HG03025 (cell line): ENCODE measurements around the gene COQ8B.
"Not testable (repeated sequence)": the region's sequence is repeated elsewhere in the genome, so short reads cannot be mapped to it uniquely, and the experiment has no call there.

Source experiments
- ATAC-seq: cut with Tn5 transposase; IDR thresholded peaks from one replicate; pipeline ENCODE4 v1.9.1; 2021; ENCODE audit warnings: mild to moderate bottlenecking, moderate library complexity; ENCODE audit not compliant: unreplicated experiment, low FRiP score

The COQ8B gene

DNA sequence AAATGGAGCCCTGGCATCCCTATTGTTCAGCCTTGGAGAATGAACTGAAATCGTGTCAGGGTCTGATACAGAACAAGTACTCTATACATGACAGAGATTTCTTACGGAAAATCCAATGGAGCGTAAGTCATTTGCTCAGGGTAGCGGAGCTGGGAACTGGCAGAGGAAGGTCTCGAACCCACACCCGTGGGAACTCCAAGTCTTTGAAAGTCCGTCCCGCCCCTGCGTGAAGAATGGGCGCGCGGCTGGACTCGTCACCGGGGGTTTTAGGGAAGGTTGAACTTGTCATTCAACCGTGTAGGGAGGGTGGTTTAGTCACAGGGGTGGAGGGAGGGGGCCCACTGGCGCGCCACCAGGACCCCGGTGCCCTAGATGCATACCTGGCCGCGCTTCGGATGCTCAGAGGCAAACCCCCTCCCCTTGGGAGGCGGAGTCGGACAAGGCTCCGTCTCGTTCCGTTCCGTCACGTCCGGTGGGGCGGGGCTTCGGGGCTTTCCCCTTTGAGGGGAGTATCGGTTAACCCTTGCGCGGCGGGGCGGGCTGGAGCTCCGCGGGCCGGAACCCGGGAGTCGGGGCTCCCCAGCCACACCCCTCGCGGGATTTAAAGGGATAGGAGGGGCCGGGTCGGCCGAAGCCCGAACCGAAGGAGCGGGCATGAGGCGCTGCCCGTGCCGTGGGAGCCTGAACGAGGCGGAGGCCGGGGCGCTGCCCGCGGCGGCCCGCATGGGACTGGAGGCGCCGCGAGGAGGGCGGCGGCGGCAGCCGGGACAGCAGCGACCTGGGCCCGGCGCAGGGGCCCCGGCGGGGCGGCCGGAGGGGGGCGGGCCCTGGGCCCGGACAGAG lies at the start of gene COQ8B, which contains the start of gene ITPKC:
Gene COQ8B (minus strand): TSS at position 405 of the 843 bp plus-strand sequence. CDS start 2,254 bp downstream, outside the sequence.
Gene ITPKC (plus strand): TSS at position 631 of the 843 bp plus-strand sequence. CDS start 24 bp downstream, at position 655.
- peak; percentile 65 for ATAC-seq

DNA sequence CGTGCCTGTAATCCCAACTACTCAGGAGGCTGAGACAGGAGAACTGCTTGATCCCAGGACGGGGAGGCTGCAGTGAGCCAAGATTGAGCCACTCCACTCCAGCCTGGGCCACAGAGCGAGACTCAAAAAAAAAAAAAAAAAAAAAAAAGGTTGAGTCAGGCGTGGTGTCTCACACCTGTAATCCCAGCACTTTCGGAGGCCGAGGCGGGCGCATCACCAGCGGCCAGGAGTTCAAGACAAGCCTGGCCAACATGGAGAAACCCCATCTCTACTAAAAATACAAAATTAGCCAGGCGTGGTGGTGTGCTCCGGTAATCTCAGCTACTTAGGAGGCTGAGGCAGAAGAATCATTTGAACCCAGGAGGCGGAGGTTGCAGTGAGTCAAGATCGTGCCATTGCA lies 49.7 kb upstream of the COQ8B start:
- ATAC-seq, result not testable (repeated sequence)

DNA sequence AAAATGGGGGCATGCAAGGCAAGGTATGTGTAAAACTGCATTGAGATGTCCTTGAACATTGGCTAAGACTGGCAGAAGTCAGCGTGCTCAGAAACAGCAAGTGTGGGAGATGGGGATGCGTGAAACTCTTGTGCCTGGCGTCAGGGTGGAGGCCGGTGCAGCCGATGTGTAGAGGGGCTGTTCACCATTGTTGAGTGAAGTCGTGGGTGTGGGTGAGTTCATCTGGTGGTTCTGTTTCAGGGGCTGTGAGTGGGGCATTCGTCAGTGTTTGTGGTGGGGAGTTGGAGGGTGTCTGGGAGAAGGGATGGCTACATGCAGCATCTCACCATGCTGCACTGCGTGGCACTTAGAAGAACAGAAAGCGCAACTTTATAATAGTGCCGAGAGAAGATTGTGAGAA lies 47.3 kb upstream of the COQ8B start:
- ATAC-seq, result no peak

DNA sequence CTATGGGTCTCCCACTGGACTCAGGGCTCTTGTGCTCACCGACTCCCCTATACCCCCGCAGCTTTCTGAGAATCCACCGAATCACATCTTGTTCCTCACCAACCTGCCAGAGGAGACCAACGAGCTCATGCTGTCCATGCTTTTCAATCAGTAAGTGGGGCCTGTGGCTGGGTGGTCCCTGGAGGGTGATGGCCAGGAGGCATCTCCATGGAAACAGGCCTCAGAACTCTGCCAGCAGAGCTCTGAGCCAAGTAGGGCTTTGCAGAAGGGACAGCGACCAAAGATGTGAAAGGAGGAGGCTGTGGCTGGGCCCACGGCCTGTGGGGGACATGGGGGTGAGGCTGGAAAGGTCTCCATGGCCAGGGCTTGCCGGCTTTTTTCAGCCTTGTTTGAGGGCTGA lies 46.8 kb upstream of the COQ8B start:
- no peak for ATAC-seq

DNA sequence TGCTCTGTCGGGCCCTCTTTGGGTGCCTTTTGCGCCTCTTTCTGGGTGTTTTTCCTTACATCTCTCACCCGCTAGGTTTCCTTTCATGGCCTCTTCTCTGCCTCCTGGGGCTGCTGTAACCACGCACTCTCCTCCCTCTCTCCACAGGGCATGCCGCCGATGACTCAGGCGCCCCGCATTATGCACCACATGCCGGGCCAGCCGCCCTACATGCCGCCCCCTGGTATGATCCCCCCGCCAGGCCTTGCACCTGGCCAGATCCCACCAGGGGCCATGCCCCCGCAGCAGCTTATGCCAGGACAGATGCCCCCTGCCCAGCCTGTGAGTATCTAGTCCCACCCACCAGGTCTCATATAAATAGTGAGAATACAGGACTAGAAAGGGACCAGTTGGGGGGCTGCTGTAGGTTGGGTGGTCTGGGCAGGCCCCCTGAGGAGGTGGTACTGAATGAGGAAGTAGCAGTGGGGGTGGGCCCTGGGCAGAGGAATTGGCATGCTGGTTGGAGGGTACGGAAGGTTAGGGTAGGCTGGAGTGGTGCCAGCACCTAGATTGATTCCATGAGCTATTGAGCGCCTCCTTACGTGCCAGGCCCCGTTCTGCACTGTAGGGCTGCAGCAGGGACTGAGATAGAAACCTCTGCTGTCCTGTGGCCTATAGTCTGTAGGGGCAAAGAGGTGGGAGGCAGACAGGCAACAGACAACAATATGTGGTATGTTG lies 46.2 kb upstream of the COQ8B start:
- no peak for ATAC-seq

DNA sequence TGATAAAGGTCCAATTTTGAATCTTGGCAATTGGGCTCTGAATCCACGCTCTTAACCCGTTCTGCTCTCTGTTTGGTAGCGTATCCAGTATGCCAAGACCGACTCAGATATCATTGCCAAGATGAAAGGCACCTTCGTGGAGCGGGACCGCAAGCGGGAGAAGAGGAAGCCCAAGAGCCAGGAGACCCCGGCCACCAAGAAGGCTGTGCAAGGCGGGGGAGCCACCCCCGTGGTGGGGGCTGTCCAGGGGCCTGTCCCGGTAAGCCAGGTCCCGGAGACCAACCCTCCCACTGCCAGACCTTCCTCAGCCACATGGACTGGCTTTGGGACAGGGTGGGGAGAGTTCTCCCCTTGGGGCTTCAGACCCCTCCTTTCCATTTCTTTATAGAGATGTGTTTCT lies 42.7 kb upstream of the COQ8B start:
- no peak for ATAC-seq

DNA sequence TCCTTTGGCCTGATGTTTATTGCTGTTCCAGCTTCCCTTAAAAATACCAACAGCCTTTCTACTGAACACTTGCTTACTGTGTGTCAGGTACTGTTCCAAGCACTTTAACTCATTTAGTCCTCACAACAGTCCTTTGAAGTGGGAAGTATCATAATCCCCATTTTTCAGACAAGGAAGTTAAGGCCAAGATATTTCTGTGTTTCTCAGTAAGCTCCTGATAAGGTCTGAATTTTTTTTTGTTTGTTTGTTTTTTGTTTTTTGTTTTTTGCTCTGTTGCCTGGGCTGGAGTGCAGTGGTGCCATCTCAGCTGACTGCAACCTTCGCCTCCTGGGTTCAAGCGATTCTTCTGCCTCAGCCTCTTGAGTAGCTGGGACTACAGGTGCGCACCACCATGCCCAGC lies 41.8 kb upstream of the COQ8B start:
- no peak for ATAC-seq

DNA sequence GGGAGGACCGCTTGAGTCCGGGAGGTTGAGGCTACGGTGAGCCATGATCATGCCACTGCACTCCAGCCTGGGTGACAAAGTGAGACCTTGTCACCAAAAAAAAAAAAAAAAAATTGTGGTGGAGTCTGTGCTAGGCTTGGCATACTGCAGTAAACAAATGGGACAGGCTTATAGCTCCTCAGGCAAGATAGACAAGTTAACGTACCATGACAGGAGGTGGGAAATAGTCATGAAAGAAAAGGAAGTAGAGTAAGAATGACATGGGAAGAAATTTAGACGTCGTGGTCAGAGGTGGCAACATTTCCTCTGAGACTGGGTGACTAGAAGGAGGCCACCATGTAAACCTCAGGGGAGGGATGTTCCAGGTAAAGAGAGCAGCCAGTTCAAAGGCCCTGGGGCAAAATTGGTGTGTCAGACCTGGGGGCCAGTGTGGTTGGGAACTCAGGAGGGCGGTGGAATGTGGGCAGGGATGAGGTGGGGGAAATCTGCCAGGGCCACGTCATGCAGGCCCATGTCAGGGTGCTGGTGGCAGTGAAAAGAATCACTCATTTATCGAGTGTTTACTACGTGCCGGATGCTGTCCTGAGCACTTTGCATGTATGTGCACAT lies 39.9 kb upstream of the COQ8B start:
- no peak for ATAC-seq

DNA sequence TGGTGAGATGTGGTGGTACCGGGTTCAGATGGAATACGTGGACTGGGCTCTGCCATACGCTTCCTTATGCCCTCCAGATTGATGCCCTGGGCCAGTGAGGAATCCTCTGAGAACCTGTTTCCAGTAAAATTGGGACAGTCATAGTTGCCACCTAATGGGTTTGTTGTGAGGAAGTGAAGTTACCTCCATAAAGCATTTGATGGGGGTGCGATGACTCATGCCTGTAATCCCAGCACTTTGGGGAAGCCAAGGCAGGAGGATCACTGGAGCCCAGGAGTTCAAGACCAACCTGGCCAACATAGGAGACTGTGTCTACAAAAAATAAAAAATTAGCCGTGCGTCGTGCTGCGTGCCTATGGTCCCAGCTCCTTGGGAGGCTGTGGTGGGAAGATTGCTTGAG lies 39.1 kb upstream of the COQ8B start:
- no peak for ATAC-seq

DNA sequence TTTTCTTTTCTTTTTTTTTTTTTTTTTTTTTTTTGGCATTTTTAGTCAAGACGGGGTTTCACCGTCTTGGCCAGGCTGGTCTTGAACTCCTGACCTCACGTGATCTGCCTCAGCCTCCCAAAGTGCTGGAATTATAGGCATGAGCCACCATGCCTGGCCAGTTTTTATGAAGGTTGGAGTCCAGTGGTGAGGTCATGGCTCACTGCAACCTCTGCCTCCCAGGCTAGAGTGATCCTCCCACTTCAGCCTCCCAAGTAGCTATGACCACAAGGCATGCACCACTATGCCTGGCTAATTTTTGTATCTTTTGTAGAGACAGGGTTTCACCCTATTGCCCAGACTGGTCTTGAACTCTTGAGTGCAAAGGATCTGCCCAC lies 38.5 kb upstream of the COQ8B start:
- ATAC-seq, result no peak

DNA sequence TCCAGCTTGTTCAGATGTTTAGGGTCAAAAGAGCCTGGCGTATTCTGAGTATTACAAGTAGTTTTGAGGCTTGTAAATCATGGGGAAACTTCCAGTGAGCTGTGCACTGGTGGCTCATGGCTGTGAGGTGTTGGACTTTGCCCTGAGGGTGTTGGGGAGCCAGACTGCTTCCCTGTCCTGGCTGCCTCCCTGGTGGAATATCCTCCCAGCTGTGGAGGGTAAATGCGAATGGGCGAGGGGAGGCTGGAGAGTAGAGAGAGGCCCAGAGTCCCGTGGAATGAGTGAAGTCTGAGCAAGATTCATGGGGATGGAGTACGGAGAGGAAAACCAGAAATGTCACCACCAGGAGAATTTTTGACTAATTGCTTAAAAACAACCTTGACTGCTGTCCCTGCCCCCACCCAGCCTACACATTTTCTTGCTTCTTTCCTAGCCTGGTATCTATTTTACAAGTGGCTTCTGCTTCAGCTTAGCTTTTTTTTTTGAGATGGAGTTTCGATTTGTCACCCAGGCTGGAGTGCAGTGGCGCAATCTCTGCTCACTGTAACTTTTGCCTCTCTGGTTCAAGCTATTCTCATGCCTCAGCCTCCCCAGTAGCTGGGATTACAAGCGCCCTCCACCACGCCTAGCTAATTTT lies 38.0 kb upstream of the COQ8B start:
- ATAC-seq, result no peak

DNA sequence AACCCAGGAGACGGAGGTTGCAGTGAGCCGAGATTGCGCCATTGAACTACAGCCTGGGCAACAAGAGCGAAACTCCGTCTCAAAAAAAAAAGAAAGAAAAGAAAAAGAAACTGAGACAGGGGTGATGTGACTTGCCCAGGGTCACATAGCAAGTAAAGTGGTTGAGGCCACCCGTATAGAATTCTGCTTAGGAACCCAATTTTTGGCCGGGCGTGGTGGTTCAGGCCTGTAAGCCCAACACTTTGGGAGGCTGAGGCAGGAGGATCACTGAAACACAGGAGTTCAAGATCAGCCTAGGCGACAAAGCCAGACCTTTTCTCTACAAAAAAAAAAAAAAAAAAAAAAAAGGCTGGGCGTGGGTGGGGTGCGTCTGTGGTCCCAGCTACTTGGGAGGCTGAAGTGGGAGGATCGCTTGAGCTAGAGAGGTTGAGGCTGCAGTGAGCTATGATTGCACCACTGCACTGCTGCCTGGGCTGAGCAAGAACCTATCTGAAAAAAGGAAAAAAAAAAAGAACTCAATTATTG lies 35.6 kb upstream of the COQ8B start:
- no peak for ATAC-seq

DNA sequence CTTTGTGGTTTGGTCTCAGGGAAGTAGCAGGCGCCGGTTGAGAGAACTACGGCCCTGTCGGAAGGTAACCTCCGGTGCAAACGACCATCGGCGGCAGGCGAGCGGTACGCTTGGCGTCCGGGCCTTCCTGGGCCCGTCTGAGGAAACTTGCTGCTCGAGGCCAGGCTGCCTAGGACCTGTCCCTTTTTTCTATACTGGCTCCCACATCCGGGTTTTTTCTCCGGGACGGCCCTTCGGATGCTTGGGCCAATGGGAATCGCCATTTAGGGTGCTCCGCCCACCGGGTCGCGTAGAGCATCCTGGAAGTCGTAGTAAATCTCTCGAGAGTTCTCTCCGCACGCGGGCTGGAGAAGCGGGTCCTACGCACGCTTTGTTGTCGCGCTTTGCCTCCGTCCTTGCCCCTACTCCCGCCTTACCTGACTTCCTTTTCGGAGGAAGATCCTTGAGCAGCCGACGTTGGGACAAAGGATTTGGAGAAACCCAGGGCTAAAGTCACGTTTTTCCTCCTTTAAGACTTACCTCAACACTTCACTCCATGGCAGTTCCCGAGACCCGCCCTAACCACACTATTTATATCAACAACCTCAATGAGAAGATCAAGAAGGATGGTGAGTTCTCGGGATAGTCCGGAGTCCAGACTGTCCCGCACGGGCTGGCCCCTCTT lies 34.3 kb upstream of the COQ8B start, which contains the start of gene SNRPA:
Gene SNRPA (plus strand): TSS at position 330 of the 664 bp plus-strand sequence. CDS start 206 bp downstream, at position 536.
- peak; percentile 58 for ATAC-seq

DNA sequence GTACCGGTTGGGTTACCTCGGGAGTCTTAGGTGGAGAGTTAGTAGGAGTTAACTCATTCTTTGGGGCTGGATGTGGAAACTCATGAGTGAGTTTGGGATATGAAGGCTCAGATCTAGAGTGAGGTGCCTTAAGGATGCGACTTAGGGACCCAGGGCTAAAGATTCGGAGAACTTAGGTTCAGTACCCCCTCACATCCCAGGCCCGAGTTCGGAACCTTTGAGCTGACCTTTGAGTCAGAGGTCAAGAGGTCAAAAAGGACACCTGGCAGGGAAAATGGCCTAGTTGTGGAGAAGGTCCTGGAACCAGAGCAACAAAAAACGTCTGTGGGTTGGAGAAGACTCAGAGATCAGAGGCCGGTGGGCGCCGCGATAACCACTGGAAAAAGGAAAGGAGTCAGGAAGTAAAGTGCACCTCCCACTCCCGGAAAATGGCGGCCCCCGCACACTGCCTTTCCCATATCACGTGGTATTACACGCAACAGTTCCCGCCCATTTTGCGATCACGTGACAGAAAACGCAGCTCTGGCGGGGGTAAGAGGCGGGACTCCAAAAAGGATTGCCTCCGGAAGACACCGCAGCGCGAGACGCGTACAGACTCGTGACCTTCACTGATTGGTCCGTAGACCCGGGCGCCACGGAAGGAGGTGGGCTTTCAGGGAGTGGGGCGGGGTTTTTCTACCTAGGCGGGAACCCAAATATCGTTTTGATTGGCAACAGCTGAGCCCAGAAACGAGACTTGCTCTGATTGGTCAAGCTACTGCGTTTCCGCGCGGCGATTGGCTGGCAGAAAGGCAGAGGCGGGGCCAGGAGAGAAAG lies 33.6 kb upstream of the COQ8B start, which contains the start of gene ACTMAP:
Gene ACTMAP (minus strand): TSS at position 420 of the 816 bp plus-strand sequence. CDS start 674 bp downstream, outside the sequence.
- peak; percentile 82 for ATAC-seq

DNA sequence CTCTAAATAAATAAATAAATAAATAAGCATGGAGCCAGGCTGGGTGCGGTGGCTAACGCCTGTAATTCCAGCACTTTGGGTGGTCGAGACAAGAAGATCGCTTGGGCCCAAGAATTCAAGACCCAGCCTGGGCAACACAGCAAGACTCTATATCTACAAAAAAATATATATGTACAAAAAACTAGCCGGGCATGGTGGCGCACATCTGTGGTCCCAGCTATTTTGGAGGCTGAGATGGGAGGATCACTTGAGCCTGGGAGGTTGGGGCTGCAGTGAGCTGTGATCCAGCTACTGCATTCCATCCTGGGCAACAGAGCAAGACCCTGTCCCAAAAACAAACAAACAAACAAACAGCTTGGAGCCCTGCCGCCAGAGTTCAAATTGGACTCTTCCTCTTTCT lies 30.9 kb upstream of the COQ8B start:
- ATAC-seq, result no peak

DNA sequence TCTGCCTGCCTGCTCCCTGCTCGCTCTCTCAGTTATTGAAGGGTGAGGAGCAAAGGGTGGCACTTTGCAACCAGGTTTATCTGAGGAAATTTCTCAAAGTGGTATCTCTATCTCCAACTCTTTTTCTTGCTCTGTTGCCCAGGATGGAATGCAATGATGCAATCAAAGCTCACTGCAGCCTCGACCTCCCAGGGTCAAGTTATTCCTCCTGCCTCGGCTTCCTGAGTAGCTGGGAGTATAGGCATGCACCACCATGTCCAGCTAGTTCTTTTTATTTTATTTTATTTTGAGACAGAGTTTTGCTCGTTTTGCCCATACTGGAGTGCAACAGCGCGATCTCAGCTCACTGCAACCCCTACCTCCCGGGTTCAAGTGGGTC lies 28.7 kb upstream of the COQ8B start:
- ATAC-seq, result no peak

DNA sequence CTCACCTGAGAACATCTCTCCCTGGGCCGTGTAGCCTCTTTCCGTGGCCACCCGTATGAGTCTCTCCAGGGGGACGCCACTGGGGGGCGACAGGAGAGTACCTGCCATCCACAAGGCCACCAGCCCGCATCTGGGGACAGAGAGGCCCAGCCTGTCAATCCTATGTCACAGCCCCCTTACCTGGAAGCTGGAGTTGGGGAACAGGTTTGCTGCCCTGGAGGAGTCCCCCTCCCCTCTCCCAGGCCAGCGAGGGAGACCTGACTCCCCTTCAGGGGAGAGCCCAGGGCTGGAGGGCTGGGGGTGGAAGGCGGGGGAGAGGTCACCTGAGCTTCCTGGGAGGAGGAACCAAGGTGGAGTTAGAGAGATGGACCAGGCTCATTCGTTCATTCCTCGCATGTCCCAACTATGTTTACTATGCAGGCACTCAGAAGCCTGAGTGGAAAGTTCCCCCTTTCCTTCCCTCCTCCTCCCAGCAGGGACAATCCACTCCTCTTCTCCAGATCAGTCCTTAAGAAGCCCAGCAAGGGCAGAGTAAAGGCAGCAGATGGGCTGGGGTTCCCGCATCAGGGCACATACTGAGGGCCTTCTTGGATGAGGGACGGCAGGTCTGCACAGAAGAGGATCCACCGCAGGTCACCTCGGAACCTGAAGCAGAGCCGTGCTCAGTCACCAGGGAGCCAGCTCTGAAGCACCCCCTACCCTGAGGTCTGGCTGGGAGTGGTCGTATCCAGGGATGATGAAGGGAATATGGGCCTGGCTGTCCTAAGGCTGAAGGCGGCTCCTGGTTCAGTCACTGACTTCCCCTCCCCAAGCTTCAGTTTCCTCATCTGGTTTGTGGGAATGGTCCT lies 28.1 kb upstream of the COQ8B start:
- ATAC-seq, result no peak

DNA sequence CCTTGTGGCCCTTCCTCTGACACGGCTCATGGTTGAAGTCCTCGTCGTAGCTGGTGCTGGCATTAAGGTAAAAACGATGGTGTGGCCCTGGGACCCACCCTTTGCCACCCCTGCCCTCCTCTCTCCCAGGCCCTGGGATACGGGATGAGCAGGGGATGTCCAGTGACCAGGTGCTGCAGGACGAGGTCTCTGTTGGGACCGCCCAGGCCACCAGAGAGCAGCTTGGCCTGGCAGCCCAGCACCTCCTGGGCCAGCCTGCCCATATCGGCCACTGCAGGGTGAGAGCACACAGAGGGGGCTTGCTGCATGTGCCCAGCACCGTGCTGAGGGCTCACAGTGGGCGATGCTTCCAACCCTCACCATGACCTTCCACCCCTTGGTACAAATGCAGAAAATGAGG lies 27.2 kb upstream of the COQ8B start:
- no peak for ATAC-seq
